ENCODE measurements around the gene EIF4G3. TPM values are rescaled to one million over a fixed set of nuclear protein-coding genes. Genes with fewer than 3 reads are reported as not detected.

EIF4G3 gene
- total RNA-seq, 1 experiment from 2014 or later, result 72.0 TPM

DNA sequence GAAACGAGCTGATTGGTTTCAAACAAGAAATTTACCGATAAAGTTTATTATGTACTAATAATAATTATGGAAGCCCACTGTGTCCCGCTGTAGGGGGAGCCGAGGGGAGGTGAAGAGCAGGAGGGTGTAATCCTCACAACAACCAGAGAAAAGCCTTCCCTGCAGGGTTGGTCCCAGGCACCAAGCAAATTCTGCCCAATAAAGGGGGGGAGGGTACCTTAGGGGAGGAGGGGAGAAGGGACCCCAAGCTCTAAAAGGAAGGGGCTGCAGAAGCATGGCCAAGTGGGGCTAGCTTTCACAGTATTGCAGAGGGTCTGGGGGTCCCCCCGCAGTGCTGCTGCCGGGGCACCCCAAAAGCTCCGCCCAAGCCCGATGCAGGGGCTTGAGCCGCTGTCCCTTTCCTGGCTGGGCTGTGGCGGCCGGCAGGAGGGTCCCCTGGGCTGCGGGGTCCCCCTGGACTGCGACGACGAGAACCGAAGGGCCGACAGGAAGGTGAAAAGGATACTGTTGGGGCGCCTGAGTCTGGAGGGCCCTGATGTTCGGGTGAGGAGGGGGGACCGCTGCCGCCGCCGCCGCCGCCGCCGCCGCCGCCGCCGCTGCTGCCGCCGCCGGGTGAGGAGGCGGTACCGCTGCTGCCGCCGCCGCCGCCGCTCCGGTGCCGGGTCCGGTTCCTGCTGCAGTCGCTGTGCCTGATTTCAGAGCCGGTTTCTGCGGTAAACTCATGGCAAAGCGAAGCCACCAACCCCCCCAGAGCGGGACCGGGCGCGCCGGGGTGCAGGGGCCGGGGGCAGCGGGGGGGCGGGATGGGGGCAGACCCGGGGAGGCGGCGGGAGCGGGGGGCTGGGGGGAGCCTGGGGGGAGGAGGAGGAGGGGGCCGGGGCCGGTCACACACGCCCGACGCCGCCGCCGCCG is 771 bp downstream of the EIF4G3 start:
- Histone ChIP-seq H3K23me2 (ENCODE audit: insufficient read length, low read depth, low read length, poor library complexity, severe bottlenecking) (peaks cover 10% of the 10 kb centered on the region), H3K18ac (ENCODE audit: insufficient read length, low read depth, low read length) (peak overlapping the region; percentile 88), H2BK5ac (ENCODE audit: insufficient read length, low read length) (no peak overlapping the region), H3K4me1 (ENCODE audit: insufficient read depth, low read length) (no peaks in the 10 kb centered on the region; the same call in 1 of the 2 replicates), H2BK15ac (ENCODE audit: low read depth, low read length) (no peak overlapping the region), H2BK20ac (ENCODE audit: low read depth, low read length, poor library complexity, severe bottlenecking) (no peak overlapping the region), H2AK5ac (ENCODE audit: insufficient read length, low read length) (no peak overlapping the region), H3K4ac (ENCODE audit: low read depth, low read length) (no peak overlapping the region), H3K9ac (ENCODE audit: extremely low read depth, insufficient read length, low read length) (peak overlapping the region; percentile 88), H3K4me2 (ENCODE audit: insufficient read depth, insufficient read length, low read length) (peak overlapping the region; percentile 95), H3T11ph (ENCODE audit: low read length) (no peak overlapping the region), H3K9me3 (ENCODE audit: control insufficient read depth, low read depth, low read length) (no peaks in the 10 kb centered on the region), H3K14ac (ENCODE audit: insufficient read depth, low read length) (peak overlapping the region; percentile 80), H2AFZ (ENCODE audit: low read length) (no peak overlapping the region), H3K79me2 (ENCODE audit: insufficient read depth, low read length) (peaks cover 23% of the 10 kb centered on the region; the same call in 1 of the 2 replicates), H4K20me1 (ENCODE audit: control insufficient read depth, insufficient read depth, insufficient read length) (no peaks in the 10 kb centered on the region), H3K27me3 (ENCODE audit: insufficient read depth, low read length) (no peaks in the 10 kb centered on the region), H3K27ac (ENCODE audit: insufficient read length, low read depth, low read length) (no peak overlapping the region), H2BK120ac (ENCODE audit: low read depth, low read length, poor library complexity, severe bottlenecking) (no peak overlapping the region), H3K23ac (ENCODE audit: insufficient read length, low read depth, low read length) (no peak overlapping the region), H3K56ac (ENCODE audit: insufficient read length, low read depth, low read length) (no peak overlapping the region), H3K79me1 (ENCODE audit: insufficient read depth, low read depth, low read length, poor library complexity, severe bottlenecking) (no peaks in the 10 kb centered on the region), H4K8ac (replicated peaks; ENCODE audit: insufficient read length, low read depth, low read length) (no peak overlapping the region), H2BK12ac (ENCODE audit: insufficient read length, low read depth, low read length) (no peak overlapping the region), H4K5ac (ENCODE audit: insufficient read length, low read depth, low read length) (no peak overlapping the region), H4K91ac (ENCODE audit: insufficient read length, low read depth, low read length) (no peak overlapping the region)
- TF ChIP-seq, protein P1, sequence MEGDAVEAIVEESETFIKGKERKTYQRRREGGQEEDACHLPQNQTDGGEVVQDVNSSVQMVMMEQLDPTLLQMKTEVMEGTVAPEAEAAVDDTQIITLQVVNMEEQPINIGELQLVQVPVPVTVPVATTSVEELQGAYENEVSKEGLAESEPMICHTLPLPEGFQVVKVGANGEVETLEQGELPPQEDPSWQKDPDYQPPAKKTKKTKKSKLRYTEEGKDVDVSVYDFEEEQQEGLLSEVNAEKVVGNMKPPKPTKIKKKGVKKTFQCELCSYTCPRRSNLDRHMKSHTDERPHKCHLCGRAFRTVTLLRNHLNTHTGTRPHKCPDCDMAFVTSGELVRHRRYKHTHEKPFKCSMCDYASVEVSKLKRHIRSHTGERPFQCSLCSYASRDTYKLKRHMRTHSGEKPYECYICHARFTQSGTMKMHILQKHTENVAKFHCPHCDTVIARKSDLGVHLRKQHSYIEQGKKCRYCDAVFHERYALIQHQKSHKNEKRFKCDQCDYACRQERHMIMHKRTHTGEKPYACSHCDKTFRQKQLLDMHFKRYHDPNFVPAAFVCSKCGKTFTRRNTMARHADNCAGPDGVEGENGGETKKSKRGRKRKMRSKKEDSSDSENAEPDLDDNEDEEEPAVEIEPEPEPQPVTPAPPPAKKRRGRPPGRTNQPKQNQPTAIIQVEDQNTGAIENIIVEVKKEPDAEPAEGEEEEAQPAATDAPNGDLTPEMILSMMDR (conservative IDR thresholded peaks at IDR 0.05), result no peak
- Mint-ChIP-seq H3K27me3 (ENCODE audit: low read depth) (peaks cover 34% of the 10 kb centered on the region), H3K4me3 (peak overlapping the region; percentile 84), H3K4me1 (peaks cover 17 to 18% of the 10 kb centered on the region in 2 experiments), H3K9me3 (no peaks in the 10 kb centered on the region), H3K36me3 (ENCODE audit: insufficient read depth in 1 of 3, low read depth in 3 of 3) (peaks cover 4 to 14% (median 8%) of the 10 kb centered on the region in 3 experiments; a peak in 5 of 7 replicates), H3K27ac (peak overlapping the region; percentile 50 to 75 (median 66); a peak in 5 of 7 replicates)
- no CpG with 5 or more reads among the region's 69 CpGs for WGBS (ENCODE audit: extremely low coverage, insufficient read length, low lambda C conversion rate)
- DNase-seq, result peak; percentile 43
